K562 (cell line): ENCODE results near the gene ITGAX. TPM values are rescaled to one million over a fixed set of nuclear protein-coding genes. Genes with fewer than 3 reads are reported as not detected.
A peak's percentile ranks its signal among the peaks of the same experiment; 100 is the strongest.

Source experiments
- ATAC-seq: fragments of 200-7000 bp; cut with Tn5 transposase; 3 replicates; pipeline ENCODE4 v1.9.1; 2020; ENCODE audit warnings: moderate library complexity
- BruUV-seq: library from RNA; stranded (reverse); fragments of 400-500 nt; replicated peaks from 2 replicates; lab custom pipeline; 2021; lab: Mats Ljungman, UMichigan
- CTCF ChIA-PET: fragments of 300-600 bp; formaldehyde crosslinking; extraction: SDS; loops from one replicate; lab custom pipeline; 2021; ENCODE audit warnings: low intra/inter-chr PET ratio; lab: Yijun Ruan, JAX
- POLR2A ChIA-PET: fragments of 300-600, 350-650 bp; sonication (Branson Sonifier 250); formaldehyde crosslinking; extraction: SDS; loops from one replicate; lab custom pipeline; 2021; ENCODE audit warnings: antibody characterized with exemption, inconsistent platforms; lab: Yijun Ruan, JAX
- DNase-seq, 4 experiments: peaks; one replicate each; pipeline versions ENCODE4 v3.0.0 to v3.0.0-alpha.2; 2011 to 2018; ENCODE audit warnings: low spot score in 3 of 4, mixed read lengths in 3 of 4; ENCODE audit errors: extremely low read depth in 1 of 4
- FAIRE-seq: peaks from 2 replicates; lab custom pipeline; 2011; peaks lifted over from hg19 to GRCh38; lab: Jason Lieb, UNC
- H2AFZ ChIP-seq: 2 replicates; pipeline ENCODE4 v1.6.0; 2011; ENCODE audit warnings: low read depth, low read length, control low read depth, inconsistent platforms
- H3K27ac ChIP-seq: fragments of 200-600 bp; 3 replicates; pipeline ENCODE4 v1.8.0; 2011; ENCODE audit warnings: low read depth, mild to moderate bottlenecking, control low read depth, inconsistent platforms, low read length, moderate library complexity, mixed read lengths; ENCODE audit errors: extremely low read depth
- H3K27me3 ChIP-seq, 2 experiments: fragments of 300-600 bp in 1 of 2; 2 replicates in 1 of 2; 3 replicates in 1 of 2; pipeline versions ENCODE4 v1.6.0 to v1.8.0; 2011; ENCODE audit warnings: inconsistent platforms in 2 of 2, low read length in 2 of 2, mild to moderate bottlenecking in 1 of 2, mixed read lengths in 1 of 2, moderate library complexity in 1 of 2; ENCODE audit not compliant: control insufficient read depth in 2 of 2, insufficient read depth in 2 of 2
- H3K36me3 ChIP-seq: fragments of 300-600 bp; 3 replicates; pipeline ENCODE4 v1.8.0; 2011; ENCODE audit warnings: mild to moderate bottlenecking, low read length, inconsistent platforms; ENCODE audit not compliant: control insufficient read depth, insufficient read depth
- H3K4me1 ChIP-seq, 2 experiments: fragments of 200-600 bp in 1 of 2; replicated peaks in 1 of 2; 2 replicates in 1 of 2; 3 replicates in 1 of 2; pipeline versions ENCODE4 v1.5.1 to v1.8.0; 2011; ENCODE audit warnings: inconsistent platforms in 2 of 2, low read length in 2 of 2, mild to moderate bottlenecking in 1 of 2, mixed read lengths in 1 of 2, moderate library complexity in 1 of 2; ENCODE audit not compliant: control insufficient read depth in 2 of 2, insufficient read depth in 2 of 2
- H3K4me2 ChIP-seq: 2 replicates; pipeline ENCODE4 v1.6.1; 2011; ENCODE audit warnings: low read length, control low read depth, inconsistent platforms, mixed read lengths; ENCODE audit not compliant: insufficient read depth
- H3K4me3 ChIP-seq: fragments of 200-600 bp; sonication (generic), shearing (Covaris generic); 2 replicates; pipeline ENCODE4 v1.5.1; 2016; ENCODE audit warnings: control low read depth, inconsistent platforms
- H3K79me2 ChIP-seq: fragments of 200-600 bp; 3 replicates; pipeline ENCODE4 v1.8.0; 2011; ENCODE audit warnings: low read length, inconsistent platforms; ENCODE audit not compliant: control insufficient read depth, insufficient read depth
- H3K9ac ChIP-seq, 2 experiments: 2 replicates each; pipeline versions ENCODE4 v1.6.0 to v1.6.1; 2011; ENCODE audit warnings: low read depth in 2 of 2, low read length in 2 of 2, control low read depth in 1 of 2, inconsistent platforms in 1 of 2, mild to moderate bottlenecking in 1 of 2, mixed read lengths in 1 of 2; ENCODE audit not compliant: insufficient read depth in 1 of 2
- H3K9me1 ChIP-seq: one replicate; pipeline ENCODE4 v1.6.0; 2011; ENCODE audit warnings: inconsistent platforms, mild to moderate bottlenecking, low read length, moderate library complexity; ENCODE audit not compliant: control insufficient read depth, insufficient read depth
- H3K9me3 ChIP-seq: replicated peaks from 2 replicates; pipeline ENCODE4 v1.5.1; 2011; ENCODE audit warnings: low read depth, low read length, inconsistent platforms; ENCODE audit not compliant: control insufficient read depth, insufficient read depth
- H4K20me1 ChIP-seq: replicated peaks from 2 replicates; pipeline ENCODE4 v1.6.1; 2011; ENCODE audit warnings: low read length, inconsistent platforms, mixed read lengths; ENCODE audit not compliant: control insufficient read depth, insufficient read depth
- BDP1 ChIP-seq: IDR thresholded peaks from 3 replicates; pipeline ENCODE4 v1.6.1; 2011; ENCODE audit not compliant: insufficient read length, insufficient read depth
- MYNN ChIP-seq, 2 experiments: sonication (generic); formaldehyde crosslinking in 1 of 2; IDR thresholded peaks; 2 replicates each; pipeline versions ENCODE4 v1.5.0 to v1.6.1; 2016 to 2020; ENCODE audit warnings: antibody characterized with exemption in 1 of 2, missing genetic modification reagents in 1 of 2
- POLR2AphosphoS5 ChIP-seq: IDR thresholded peaks from 2 replicates; pipeline ENCODE4 v1.6.1; 2011; ENCODE audit warnings: mild to moderate bottlenecking, low read depth, low read length, moderate library complexity; ENCODE audit not compliant: control insufficient read depth, insufficient read depth
- SIRT6 ChIP-seq: IDR thresholded peaks from one replicate; pipeline ENCODE4 v1.6.1; 2012; ENCODE audit warnings: low read depth, mild to moderate bottlenecking, control low read depth, inconsistent platforms, low read length, moderate library complexity
- THAP7 ChIP-seq: fragments of 250-450 bp; sonication (Bioruptor Pico); IDR thresholded peaks from 2 replicates; pipeline ENCODE4 v1.5.0; 2021
- ZNF311 ChIP-seq: fragments of 250-450 bp; sonication (Bioruptor Pico); IDR thresholded peaks from 2 replicates; pipeline ENCODE4 v1.4.0; 2020; ENCODE audit warnings: mild to moderate bottlenecking, moderate library complexity
- ZNF384 ChIP-seq: IDR thresholded peaks from 2 replicates; pipeline ENCODE4 v1.6.1; 2012; ENCODE audit warnings: low read depth, low read length, improper control_type of control experiment
- ZNF75A ChIP-seq: fragments of 450-650 bp; formaldehyde crosslinking; IDR thresholded peaks from 2 replicates; pipeline ENCODE4 v1.4.0; 2020; ENCODE audit warnings: mild to moderate bottlenecking
- WGBS: fragments of 100-300 bp; shearing (Covaris generic); methylation state at CpG from one replicate; pipeline ENCODE4 v1.1.6; 2016; ENCODE audit warnings: low coverage, mixed read lengths; ENCODE audit not compliant: insufficient coverage; ENCODE audit errors: missing lambda C conversion rate; 5-methylcytosine and 5-hydroxymethylcytosine counted together
- in situ Hi-C: fragments of 300-500 bp; cut with MboI; formaldehyde crosslinking; loops from 4 replicates; pipeline ENCODE4 v1.15.0; 2018; ENCODE audit warnings: inconsistent platforms, mixed read lengths
- intact Hi-C: fragments of 100-400 bp; cut with micrococcal nuclease; formaldehyde crosslinking; loops from 2 replicates; pipeline ENCODE4 v1.14.2; 2022
- polyA plus RNA-seq, 8 experiments: library from polyadenylated mRNA; depleted of rRNA in 4 of 8; stranded (reverse) in 5 of 8; unstranded in 3 of 8; fragments of >200 nt; fragmentation: Nextera tagmentation in 2 of 8; fragmentation: Illumina TruSeq in 1 of 8; extraction: Ambion mirVana in 2 of 8; extraction: Trizol in 1 of 8; gene quantifications; 2 replicates each; pipeline versions ENCODE4 v1.2.1 to v1.2.3, GENCODE V29; 2011 to 2014; ENCODE audit warnings: inconsistent platforms in 1 of 8, missing spikeins in 1 of 8
- total RNA-seq, 7 experiments: library from RNA; depleted of rRNA in 6 of 7; stranded (reverse); fragments of >200 nt in 6 of 7; fragmentation: Illumina TruSeq in 2 of 7; extraction: Trizol in 2 of 7; gene quantifications; 2 replicates each; pipeline versions ENCODE4 v1.2.1 to v1.2.3, GENCODE V29; 2011 to 2021; ENCODE audit warnings: low replicate concordance in 1 of 7

ITGAX gene
- total and polyA plus RNA-seq, 9 of the 15 experiments (the other 6 are each of a cell fraction or from before 2014, with no cell fraction given) = 0.03 to 0.58 (median 0.14) TPM

GRCh38 chr16:31393056-31393455 lies 38.1 kb downstream of the ITGAX start, which contains the start of gene ITGAD:
Gene ITGAD (plus strand): TSS chr16:31393335. CDS start chr16:31393361, 26 bp downstream.
- POLR2A ChIA-PET = interaction anchor here (0.7 kb wide), 1 partner anchor 192 kb away, joined by 4 read pairs; no protein-coding TSS in a partner anchor
- ATAC-seq (no peak; the same call in 2 of the 3 replicates), FAIRE-seq (no peak)

More at GRCh38 chr16:31393056-31393455, 38.1 kb downstream of the ITGAX start, which contains the start of gene ITGAD:
- H3K9me3 ChIP-seq = no peaks in the 10 kb centered on the region
- H2AFZ ChIP-seq = no peak within 1 kb of the TSS
- TF ChIP-seq POLR2AphosphoS5 (no peak), BDP1 (no peak), SIRT6 (no peak), MYNN (IDR thresholded peaks at IDR 0.05) (no peak), MYNN (CRISPR knock-in tag; IDR thresholded peaks at IDR 0.05) (no peak), ZNF311 (CRISPR knock-in tag) (no peak), THAP7 (CRISPR knock-in tag) (no peak), ZNF75A (CRISPR knock-in tag) (no peak), ZNF384 (no peak)
- TF ChIP-seq, all 486 proteins: peak for 0
- Histone ChIP-seq H4K20me1 (no peaks in the 10 kb centered on the region), H3K4me2 (no peak within 1 kb of the TSS), H3K9me1 (no peaks in the 10 kb centered on the region), H3K79me2 (no peaks in the 10 kb centered on the region), H3K9ac (peak within 1 kb of the TSS in 1 of 2 experiments; percentile 6; a peak in 1 of 4 replicates), H3K4me3 (no peak within 1 kb of the TSS), H3K27ac (no peak within 1 kb of the TSS), H3K36me3 (no peaks in the 10 kb centered on the region), H3K27me3 (peaks cover 11 to 25% of the 10 kb centered on the region in 2 experiments; a peak in 4 of 5 replicates), H3K4me1 (peaks cover 0 to 7% of the 10 kb centered on the region in 2 experiments; a peak in 2 of 5 replicates)
- CTCF ChIA-PET = no interaction called here
- no peak for DNase-seq
- intact Hi-C loops = no loop called here
- BruUV-seq = no TSS peak
- 2% methylated on average over 5 of the region's 5 CpGs for WGBS
- in situ Hi-C loops = no loop called here
